ENCODE data around the gene CFAP46. TPM values are rescaled to one million over a fixed set of nuclear protein-coding genes. Genes with fewer than 3 reads are reported as not detected.

Gene CFAP46
- total and polyA plus RNA-seq, 12 donors, result 0.36 to 1.9 (median 1.1) TPM

DNA sequence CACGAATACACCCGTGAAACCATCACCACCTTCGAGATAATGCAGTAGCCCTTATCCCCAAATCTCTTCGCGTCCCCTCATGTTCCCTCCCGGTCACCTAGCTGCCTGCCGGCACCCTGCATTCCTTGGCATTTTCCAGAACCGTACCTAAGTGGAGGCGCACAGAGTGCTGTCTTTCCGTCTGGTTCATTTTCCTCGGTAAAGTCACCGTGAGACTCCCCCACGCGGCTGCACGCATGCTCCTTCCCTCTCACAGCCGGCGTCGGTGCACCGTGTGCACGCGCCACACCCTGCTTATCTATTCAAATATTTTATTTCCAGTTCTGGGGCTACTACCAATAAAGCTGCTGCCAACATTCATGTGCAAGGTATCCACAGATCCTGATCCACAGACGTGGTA lies 90.9 kb downstream of the CFAP46 start:
- DNase-seq (no peak), ATAC-seq (no peak)
- peaks cover 0 to 21% (median 0%) of the 10 kb centered on the region in 11 donors for H3K9me3 ChIP-seq
- no peak overlapping the region for H3K27ac ChIP-seq
- intact Hi-C loops (cut with DNase I), result no loop called here
- no peaks in the 10 kb centered on the region for H3K36me3 ChIP-seq
- WGBS, 2 donors, result 96% methylated on average over 22 of the region's 22 CpGs
- peaks cover 0 to 28% (median 23%) of the 10 kb centered on the region in 7 donors for H3K27me3 ChIP-seq
- TF ChIP-seq, protein P1, sequence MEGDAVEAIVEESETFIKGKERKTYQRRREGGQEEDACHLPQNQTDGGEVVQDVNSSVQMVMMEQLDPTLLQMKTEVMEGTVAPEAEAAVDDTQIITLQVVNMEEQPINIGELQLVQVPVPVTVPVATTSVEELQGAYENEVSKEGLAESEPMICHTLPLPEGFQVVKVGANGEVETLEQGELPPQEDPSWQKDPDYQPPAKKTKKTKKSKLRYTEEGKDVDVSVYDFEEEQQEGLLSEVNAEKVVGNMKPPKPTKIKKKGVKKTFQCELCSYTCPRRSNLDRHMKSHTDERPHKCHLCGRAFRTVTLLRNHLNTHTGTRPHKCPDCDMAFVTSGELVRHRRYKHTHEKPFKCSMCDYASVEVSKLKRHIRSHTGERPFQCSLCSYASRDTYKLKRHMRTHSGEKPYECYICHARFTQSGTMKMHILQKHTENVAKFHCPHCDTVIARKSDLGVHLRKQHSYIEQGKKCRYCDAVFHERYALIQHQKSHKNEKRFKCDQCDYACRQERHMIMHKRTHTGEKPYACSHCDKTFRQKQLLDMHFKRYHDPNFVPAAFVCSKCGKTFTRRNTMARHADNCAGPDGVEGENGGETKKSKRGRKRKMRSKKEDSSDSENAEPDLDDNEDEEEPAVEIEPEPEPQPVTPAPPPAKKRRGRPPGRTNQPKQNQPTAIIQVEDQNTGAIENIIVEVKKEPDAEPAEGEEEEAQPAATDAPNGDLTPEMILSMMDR (IDR thresholded peaks at IDR 0.05), result no peak
- H3K4me3 ChIP-seq, result no peak overlapping the region
- H3K4me1 ChIP-seq, result peaks cover 0 to 9% (median 0%) of the 10 kb centered on the region in 9 donors

- H3K4me3 ChIP-seq, result no peak overlapping the region
- ATAC-seq (no peak), DNase-seq (peak in 1 of 2 donors; percentile 9)
- intact Hi-C loops (cut with DNase I), result no loop called here
- peaks cover 0 to 15% (median 0%) of the 10 kb centered on the region in 11 donors for H3K9me3 ChIP-seq
- TF ChIP-seq, protein P1 (IDR thresholded peaks at IDR 0.05), result no peak
- no peaks in the 10 kb centered on the region for H3K36me3 ChIP-seq
- 81 to 84% methylated on average over 17 of the region's 17 CpGs for WGBS, 2 donors
- peaks cover 0 to 9% (median 0%) of the 10 kb centered on the region in 9 donors for H3K4me1 ChIP-seq
- peaks cover 0 to 33% (median 28%) of the 10 kb centered on the region in 7 donors for H3K27me3 ChIP-seq
- H3K27ac ChIP-seq, result no peak overlapping the region
Observed at GRCh38 chr10:132850896-132851295, 91.5 kb downstream of the CFAP46 start.

GRCh38 chr10:132850246-132850645 lies 92.1 kb downstream of the CFAP46 start:
- H3K4me3 ChIP-seq, result no peak overlapping the region
- peaks cover 0 to 11% (median 0%) of the 10 kb centered on the region in 11 donors for H3K9me3 ChIP-seq
- TF ChIP-seq, protein P1 (IDR thresholded peaks at IDR 0.05), result no peak
- peaks cover 0 to 9% (median 0%) of the 10 kb centered on the region in 9 donors for H3K4me1 ChIP-seq
- H3K36me3 ChIP-seq, result no peaks in the 10 kb centered on the region
- H3K27ac ChIP-seq, result no peak overlapping the region
- DNase-seq (no peak), ATAC-seq (peak in 1 of 8 donors; percentile 31)
- WGBS, 2 donors, result 88 to 93% methylated on average over 15 of the region's 15 CpGs
- intact Hi-C loops (cut with DNase I), result no loop called here
- peaks cover 0 to 39% (median 28%) of the 10 kb centered on the region in 7 donors for H3K27me3 ChIP-seq

DNA sequence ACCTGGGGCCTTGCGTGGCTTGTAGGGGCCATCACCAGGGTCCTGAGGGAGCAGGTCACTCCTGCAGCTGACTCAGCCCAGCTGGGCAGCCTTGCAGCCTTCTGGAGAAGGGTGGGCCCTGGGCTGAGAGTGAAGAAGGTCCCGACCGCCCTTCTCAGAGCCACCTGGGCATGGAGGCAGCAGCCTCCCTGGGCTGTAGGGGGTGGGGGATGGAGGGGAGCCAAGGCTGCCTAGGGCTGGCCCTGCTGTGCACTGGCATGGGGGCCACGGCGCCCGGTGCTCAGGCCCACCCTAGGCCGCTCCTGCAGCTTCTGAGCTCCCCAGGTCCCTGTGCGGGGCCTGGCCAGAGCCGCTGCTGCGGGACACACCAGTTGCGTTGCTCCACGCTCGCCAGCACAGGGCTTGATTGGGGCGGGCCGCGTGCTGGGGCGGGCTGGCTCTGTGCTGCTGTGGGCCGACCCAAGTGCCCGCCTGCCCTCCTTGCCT lies 92.8 kb downstream of the CFAP46 start:
- H3K4me3 ChIP-seq, result no peak overlapping the region
- peaks cover 0 to 11% (median 0%) of the 10 kb centered on the region in 11 donors for H3K9me3 ChIP-seq
- H3K4me1 ChIP-seq, result peaks cover 0 to 9% (median 0%) of the 10 kb centered on the region in 9 donors
- DNase-seq (peak in 1 of 2 donors; percentile 5), ATAC-seq (peak in 2 of 8 donors; percentile 16 to 49)
- peaks cover 0 to 44% (median 28%) of the 10 kb centered on the region in 7 donors for H3K27me3 ChIP-seq
- H3K27ac ChIP-seq, result no peak overlapping the region
- 97% methylated on average over 15 to 19 of the region's 19 CpGs for WGBS, 2 donors
- no peaks in the 10 kb centered on the region for H3K36me3 ChIP-seq
- intact Hi-C loops (cut with DNase I), result no loop called here
- TF ChIP-seq, protein P1 (IDR thresholded peaks at IDR 0.05), result no peak
